Measurements from ENCODE around the gene OPTN. TPM values are rescaled to one million over a fixed set of nuclear protein-coding genes. Genes with fewer than 3 reads are reported as not detected.

OPTN gene
- polyA plus RNA-seq, 1 of the 3 experiments (the other 2 are of a cell fraction): 21.6 TPM

- Histone ChIP-seq H3K27ac (ENCODE audit: low read depth in 2 of 2, low read length in 1 of 2) (no peak overlapping the region), H3K36me3 (replicated peaks in 1 of 2; ENCODE audit: control insufficient read depth in 1 of 2, insufficient read depth in 2 of 2, low read length in 1 of 2) (no peaks in the 10 kb centered on the region), H3K4me1 (ENCODE audit: control insufficient read depth in 1 of 2, insufficient read depth in 2 of 2, low read depth in 1 of 2, low read length in 1 of 2) (0 out of 4 replicates have a peak, but pooled peaks cover 0 to 7% of the 10 kb centered on the region in 2 experiments), H4K20me1 (ENCODE audit: insufficient read depth) (no peaks in the 10 kb centered on the region), H3F3A (replicated peaks; ENCODE audit: insufficient read depth) (peaks cover 7% of the 10 kb centered on the region), H3K9ac (no peak overlapping the region), H3K79me2 (ENCODE audit: insufficient read depth) (peaks cover under 1% of the 10 kb centered on the region), H2AFZ (ENCODE audit: low read depth) (no peak overlapping the region), H3K4me3 (ENCODE audit: low read depth in 2 of 2, low read length in 1 of 2) (no peak overlapping the region), H3K9me2 (no peaks in the 10 kb centered on the region), H3K27me3 (ENCODE audit: insufficient read depth) (no peaks in the 10 kb centered on the region), H3K9me3 (no peaks in the 10 kb centered on the region), H3K4me2 (no peak overlapping the region)
- TF ChIP-seq SIN3A (IDR thresholded peaks at IDR 0.05; ENCODE audit: borderline replicate concordance, low read depth, low read length) (no peak), USF1 (IDR thresholded peaks at IDR 0.05; ENCODE audit: borderline replicate concordance, low read depth) (no peak), TCF12 (IDR thresholded peaks at IDR 0.05) (peak; percentile 50), PBX3 (IDR thresholded peaks at IDR 0.05) (0 out of 2 replicates have a peak, but pooled peaks have one; percentile 12), RFX5 (IDR thresholded peaks at IDR 0.05; ENCODE audit: low read length) (no peak), IRF3 (IDR thresholded peaks at IDR 0.05; ENCODE audit: low read depth, low read length) (no peak), SMC3 (IDR thresholded peaks at IDR 0.05; ENCODE audit: low read depth, low read length) (no peak), RAD21 (IDR thresholded peaks at IDR 0.05; ENCODE audit: low read length) (no peak), RXRA (IDR thresholded peaks at IDR 0.05; ENCODE audit: borderline replicate concordance, low read depth) (peak; percentile 75; the same call in 1 of the 2 replicates), GABPA (IDR thresholded peaks at IDR 0.05; ENCODE audit: low read depth) (no peak), MAX (IDR thresholded peaks at IDR 0.05; ENCODE audit: low read depth) (no peak)
- CTCF ChIA-PET: no interaction called here
- DNase-seq: no peak
- POLR2A ChIA-PET: no interaction called here
- WGBS (ENCODE audit: low lambda C conversion rate): 77% methylated on average over 2 of the region's 3 CpGs
Observed at GRCh38 chr10:13095094-13095493, 4.9 kb upstream of the OPTN start.

GRCh38 chr10:13095929-13096328 lies 4.0 kb upstream of the OPTN start:
- ChIA-PET POLR2A (no interaction called here), CTCF (no interaction called here)
- peaks cover 9% of the 10 kb centered on the region for H3K79me2 ChIP-seq (ENCODE audit: insufficient read depth)
- no peaks in the 10 kb centered on the region for H4K20me1 ChIP-seq (ENCODE audit: insufficient read depth)
- peaks cover 7% of the 10 kb centered on the region for H3F3A ChIP-seq (replicated peaks; ENCODE audit: insufficient read depth)
- H3K9ac ChIP-seq: no peak overlapping the region
- no peaks in the 10 kb centered on the region for H3K9me3 ChIP-seq
- H3K9me2 ChIP-seq: no peaks in the 10 kb centered on the region
- no peak overlapping the region for H3K4me2 ChIP-seq
- no peaks in the 10 kb centered on the region for H3K27me3 ChIP-seq (ENCODE audit: insufficient read depth)
- no peak overlapping the region for H2AFZ ChIP-seq (ENCODE audit: low read depth)
- 75% methylated on average over 2 of the region's 2 CpGs for whole genome bisulfite sequencing (ENCODE audit: low lambda C conversion rate)
- peaks cover 2 to 7% of the 10 kb centered on the region in 2 experiments; a peak in 1 of 4 replicates for H3K4me1 ChIP-seq (ENCODE audit: control insufficient read depth in 1 of 2, insufficient read depth in 2 of 2, low read depth in 1 of 2, low read length in 1 of 2)
- H3K36me3 ChIP-seq (replicated peaks in 1 of 2; ENCODE audit: control insufficient read depth in 1 of 2, insufficient read depth in 2 of 2, low read length in 1 of 2): no peaks in the 10 kb centered on the region
- DNase-seq: no peak
- no peak overlapping the region for H3K4me3 ChIP-seq (ENCODE audit: low read depth in 2 of 2, low read length in 1 of 2)
- no peak overlapping the region for H3K27ac ChIP-seq (ENCODE audit: low read depth in 2 of 2, low read length in 1 of 2)
- TF ChIP-seq FOXM1 (IDR thresholded peaks at IDR 0.05; ENCODE audit: low read depth) (no peak), USF2 (IDR thresholded peaks at IDR 0.05; ENCODE audit: borderline replicate concordance, low read depth, low read length) (no peak), JUND (IDR thresholded peaks at IDR 0.05) (no peak), RCOR1 (IDR thresholded peaks at IDR 0.05; ENCODE audit: low read length) (no peak), MEF2A (IDR thresholded peaks at IDR 0.05; ENCODE audit: borderline replicate concordance, low read depth) (no peak), CTCF (IDR thresholded peaks at IDR 0.05) (no peak), NFIC (IDR thresholded peaks at IDR 0.05; ENCODE audit: borderline replicate concordance) (no peak), FOXJ3 (CRISPR knock-in tag; IDR thresholded peaks at IDR 0.05) (no peak), USF1 (IDR thresholded peaks at IDR 0.05; ENCODE audit: borderline replicate concordance, low read depth) (no peak), TEAD4 (IDR thresholded peaks at IDR 0.05; ENCODE audit: borderline replicate concordance, insufficient read depth) (no peak), FOSL2 (IDR thresholded peaks at IDR 0.05; ENCODE audit: borderline replicate concordance, low read depth) (no peak)

Measured in SK-N-SH (cell line).